ENCODE results near the gene MCM7.

Gene MCM7

GRCh38 chr7:100122067-100122466 is 20.9 kb upstream of the MCM7 start:
- no peak for DNase-seq

- DNase-seq = no peak
These were observed 19.5 kb upstream of the MCM7 start for GRCh38 chr7:100120733-100121036.

GRCh38 chr7:100119970-100120732 is 19.0 kb upstream of the MCM7 start:
- peak; percentile 65 for DNase-seq

GRCh38 chr7:100119072-100119969 is 18.1 kb upstream of the MCM7 start, which contains the start of the genes CNPY4 and TAF6:
Gene CNPY4 (plus strand): TSS chr7:100119634. CDS start chr7:100119745, 111 bp downstream.
Gene TAF6 (minus strand): TSS chr7:100119358. CDS start chr7:100114209, 5,149 bp downstream.
- peak; percentile 96 for DNase-seq

- DNase-seq = no peak
These were observed 17.3 kb upstream of the MCM7 start for GRCh38 chr7:100118388-100119071.

GRCh38 chr7:100115026-100115425 is 13.8 kb upstream of the MCM7 start:
- no peak for DNase-seq

- no peak for DNase-seq
These were observed 10.7 kb upstream of the MCM7 start for GRCh38 chr7:100111914-100112313.

- DNase-seq = no peak
These were observed 10.0 kb upstream of the MCM7 start for GRCh38 chr7:100111156-100111555.

- DNase-seq = no peak
These were observed 8.4 kb upstream of the MCM7 start for GRCh38 chr7:100109521-100110163.

- no peak for DNase-seq
These were observed 6.7 kb upstream of the MCM7 start for GRCh38 chr7:100107890-100108289.

GRCh38 chr7:100107125-100107737 is 6.0 kb upstream of the MCM7 start:
- no peak for DNase-seq

GRCh38 chr7:100106633-100107032 is 5.4 kb upstream of the MCM7 start:
- DNase-seq = no peak

GRCh38 chr7:100105534-100105933 is 4.3 kb upstream of the MCM7 start:
- no peak for DNase-seq

GRCh38 chr7:100102950-100103840 is 2.0 kb upstream of the MCM7 start:
- DNase-seq = no peak

GRCh38 chr7:100100420-100101015 is 679 bp downstream of the MCM7 start:
- peak; percentile 79 for DNase-seq

GRCh38 chr7:100099452-100099851 is 1.7 kb downstream of the MCM7 start:
- DNase-seq = no peak

GRCh38 chr7:100098913-100099312 is 2.3 kb downstream of the MCM7 start:
- no peak for DNase-seq

- DNase-seq = no peak
These were observed 5.5 kb downstream of the MCM7 start for GRCh38 chr7:100095704-100096103.

GRCh38 chr7:100095289-100095688 is 5.9 kb downstream of the MCM7 start:
- DNase-seq = no peak

GRCh38 chr7:100093925-100094486 is 7.2 kb downstream of the MCM7 start:
- DNase-seq = no peak

GRCh38 chr7:100093498-100093897 is 7.7 kb downstream of the MCM7 start:
- DNase-seq = no peak

All from activated CD4-positive, alpha-beta T cell treated with anti-CD3 and anti-CD28 coated beads, Interleukin-2, amount 50 U/mL, for 1 hour (primary cell).